RWPE2 (cell line): ENCODE data around the gene SEMA4D.

ENCODE experiments used
- ATAC-seq: fragments of 200-7000 bp; cut with Tn5 transposase; 3 replicates; pipeline ENCODE4 v1.9.1; 2021; ENCODE audit warnings: low read depth
- DNase-seq: peaks from one replicate; pipeline ENCODE4 v3.0.0-alpha.2; 2020; ENCODE audit warnings: low spot score
- H3K27ac ChIP-seq: fragments of 450-650 bp; 2 replicates; pipeline ENCODE4 v1.5.1; 2017; ENCODE audit warnings: mild to moderate bottlenecking; ENCODE audit not compliant: poor library complexity, severe bottlenecking
- H3K27me3 ChIP-seq: fragments of 250-450 bp; sonication (Bioruptor Pico); 2 replicates; pipeline ENCODE4 v1.5.1; 2021; ENCODE audit warnings: mild to moderate bottlenecking, moderate library complexity; ENCODE audit not compliant: insufficient read depth, poor library complexity, severe bottlenecking
- H3K36me3 ChIP-seq: fragments of 250-450 bp; sonication (Bioruptor Pico); 2 replicates; pipeline ENCODE4 v1.5.1; 2020; ENCODE audit warnings: low read depth, mild to moderate bottlenecking, moderate library complexity
- H3K4me1 ChIP-seq: fragments of 250-450 bp; sonication (Bioruptor Pico); 2 replicates; pipeline ENCODE4 v1.5.1; 2021; ENCODE audit warnings: mild to moderate bottlenecking, moderate library complexity; ENCODE audit not compliant: insufficient read depth, poor library complexity, severe bottlenecking
- H3K4me3 ChIP-seq: fragments of 250-450 bp; sonication (Bioruptor Pico); 2 replicates; pipeline ENCODE4 v1.5.1; 2021; ENCODE audit warnings: mild to moderate bottlenecking, moderate library complexity; ENCODE audit not compliant: severe bottlenecking
- H3K9me3 ChIP-seq: fragments of 250-450 bp; sonication (Bioruptor Pico); 2 replicates; pipeline ENCODE4 v1.5.1; 2021; ENCODE audit warnings: mild to moderate bottlenecking, moderate library complexity; ENCODE audit not compliant: severe bottlenecking
- TF ChIP-seq, protein P1 (sequence below): fragments of 450-650 bp; IDR thresholded peaks from one replicate; pipeline ENCODE4 v1.5.1; 2017; ENCODE audit warnings: mild to moderate bottlenecking, moderate library complexity; ENCODE audit not compliant: poor library complexity, severe bottlenecking

SEMA4D gene, protein sequence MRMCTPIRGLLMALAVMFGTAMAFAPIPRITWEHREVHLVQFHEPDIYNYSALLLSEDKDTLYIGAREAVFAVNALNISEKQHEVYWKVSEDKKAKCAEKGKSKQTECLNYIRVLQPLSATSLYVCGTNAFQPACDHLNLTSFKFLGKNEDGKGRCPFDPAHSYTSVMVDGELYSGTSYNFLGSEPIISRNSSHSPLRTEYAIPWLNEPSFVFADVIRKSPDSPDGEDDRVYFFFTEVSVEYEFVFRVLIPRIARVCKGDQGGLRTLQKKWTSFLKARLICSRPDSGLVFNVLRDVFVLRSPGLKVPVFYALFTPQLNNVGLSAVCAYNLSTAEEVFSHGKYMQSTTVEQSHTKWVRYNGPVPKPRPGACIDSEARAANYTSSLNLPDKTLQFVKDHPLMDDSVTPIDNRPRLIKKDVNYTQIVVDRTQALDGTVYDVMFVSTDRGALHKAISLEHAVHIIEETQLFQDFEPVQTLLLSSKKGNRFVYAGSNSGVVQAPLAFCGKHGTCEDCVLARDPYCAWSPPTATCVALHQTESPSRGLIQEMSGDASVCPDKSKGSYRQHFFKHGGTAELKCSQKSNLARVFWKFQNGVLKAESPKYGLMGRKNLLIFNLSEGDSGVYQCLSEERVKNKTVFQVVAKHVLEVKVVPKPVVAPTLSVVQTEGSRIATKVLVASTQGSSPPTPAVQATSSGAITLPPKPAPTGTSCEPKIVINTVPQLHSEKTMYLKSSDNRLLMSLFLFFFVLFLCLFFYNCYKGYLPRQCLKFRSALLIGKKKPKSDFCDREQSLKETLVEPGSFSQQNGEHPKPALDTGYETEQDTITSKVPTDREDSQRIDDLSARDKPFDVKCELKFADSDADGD

DNA sequence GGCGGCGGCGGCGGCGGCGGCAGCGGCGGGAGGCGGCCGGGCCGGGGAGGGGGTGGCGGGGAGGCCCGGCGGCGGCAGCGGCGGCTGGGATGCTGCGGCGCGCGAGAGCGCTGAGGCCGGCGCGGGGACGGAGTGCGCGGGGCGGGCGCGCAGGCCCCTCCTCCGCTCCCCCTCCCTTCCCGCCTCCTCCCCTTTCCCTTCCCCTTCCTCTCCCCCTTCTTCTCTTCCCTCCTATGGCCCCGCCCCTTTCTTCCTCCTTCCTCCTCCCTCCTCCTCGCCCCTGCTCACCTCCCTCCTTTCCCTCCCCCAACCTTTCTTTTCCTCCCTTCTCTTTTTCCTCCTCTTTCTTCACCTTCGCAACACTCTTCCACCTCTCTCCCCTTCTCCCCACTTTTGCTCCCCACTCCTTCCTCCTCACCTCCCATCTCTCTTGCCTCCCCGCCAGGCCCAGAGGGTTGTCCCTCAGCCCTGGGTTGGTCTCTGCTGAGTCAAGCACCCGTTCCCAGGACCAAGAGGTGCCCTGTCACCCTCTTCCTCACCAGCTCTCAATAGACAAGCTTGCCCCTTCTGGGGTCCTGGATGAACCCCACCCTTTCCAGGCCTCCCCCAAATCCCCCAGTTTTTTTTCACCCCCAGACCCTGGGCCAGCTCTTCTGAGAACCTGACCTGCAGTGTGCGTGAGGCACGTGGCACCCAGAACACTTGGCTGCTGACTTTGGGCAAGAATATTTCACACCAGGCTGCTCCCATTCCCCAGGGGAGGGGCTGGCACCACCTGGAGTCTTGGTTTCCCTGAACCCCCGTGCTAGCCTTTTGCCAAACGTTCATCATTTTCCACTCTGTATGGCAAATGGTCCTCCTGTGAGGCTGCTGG is at the start of gene SEMA4D:
SEMA4D (minus strand) TSS at position 136 of the 874 bp plus-strand sequence. CDS start 92,657 bp downstream, outside the sequence.
- H3K4me1 ChIP-seq = no peaks in the 10 kb centered on the region
- DNase-seq (no peak), ATAC-seq (peak; percentile 73)
- TF ChIP-seq, protein P1, sequence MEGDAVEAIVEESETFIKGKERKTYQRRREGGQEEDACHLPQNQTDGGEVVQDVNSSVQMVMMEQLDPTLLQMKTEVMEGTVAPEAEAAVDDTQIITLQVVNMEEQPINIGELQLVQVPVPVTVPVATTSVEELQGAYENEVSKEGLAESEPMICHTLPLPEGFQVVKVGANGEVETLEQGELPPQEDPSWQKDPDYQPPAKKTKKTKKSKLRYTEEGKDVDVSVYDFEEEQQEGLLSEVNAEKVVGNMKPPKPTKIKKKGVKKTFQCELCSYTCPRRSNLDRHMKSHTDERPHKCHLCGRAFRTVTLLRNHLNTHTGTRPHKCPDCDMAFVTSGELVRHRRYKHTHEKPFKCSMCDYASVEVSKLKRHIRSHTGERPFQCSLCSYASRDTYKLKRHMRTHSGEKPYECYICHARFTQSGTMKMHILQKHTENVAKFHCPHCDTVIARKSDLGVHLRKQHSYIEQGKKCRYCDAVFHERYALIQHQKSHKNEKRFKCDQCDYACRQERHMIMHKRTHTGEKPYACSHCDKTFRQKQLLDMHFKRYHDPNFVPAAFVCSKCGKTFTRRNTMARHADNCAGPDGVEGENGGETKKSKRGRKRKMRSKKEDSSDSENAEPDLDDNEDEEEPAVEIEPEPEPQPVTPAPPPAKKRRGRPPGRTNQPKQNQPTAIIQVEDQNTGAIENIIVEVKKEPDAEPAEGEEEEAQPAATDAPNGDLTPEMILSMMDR = no peak
- peak within 1 kb of the TSS; percentile 89 for H3K4me3 ChIP-seq
- H3K27me3 ChIP-seq = no peaks in the 10 kb centered on the region
- no peaks in the 10 kb centered on the region for H3K36me3 ChIP-seq
- H3K9me3 ChIP-seq = no peaks in the 10 kb centered on the region
- no peak within 1 kb of the TSS for H3K27ac ChIP-seq

DNA sequence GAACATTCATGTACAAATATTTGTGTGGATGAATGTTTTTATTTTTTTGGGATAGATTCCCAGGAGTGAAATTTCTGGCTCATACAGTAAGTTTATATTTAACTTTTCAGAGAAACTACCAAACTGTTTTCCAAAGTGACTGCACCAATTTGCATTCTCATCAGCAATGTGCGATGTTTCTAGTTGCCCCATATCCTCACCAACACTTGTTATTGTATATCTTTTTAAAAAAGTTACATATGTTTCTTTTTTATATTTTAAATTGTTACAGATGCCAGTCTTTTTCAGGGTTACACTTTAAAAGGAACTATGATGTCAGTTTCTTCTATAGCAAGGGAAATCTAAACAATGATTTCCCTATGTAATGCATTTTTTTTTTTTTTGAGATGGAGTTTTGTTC is 49.1 kb upstream of the SEMA4D start:
- H3K9me3 ChIP-seq = peaks cover 5% of the 10 kb centered on the region
- TF ChIP-seq, protein P1 = no peak
- no peak overlapping the region for H3K4me3 ChIP-seq
- H3K36me3 ChIP-seq = no peaks in the 10 kb centered on the region
- H3K4me1 ChIP-seq = no peaks in the 10 kb centered on the region
- no peak overlapping the region for H3K27ac ChIP-seq
- DNase-seq = no peak
- no peak for ATAC-seq
- H3K27me3 ChIP-seq = no peaks in the 10 kb centered on the region

DNA sequence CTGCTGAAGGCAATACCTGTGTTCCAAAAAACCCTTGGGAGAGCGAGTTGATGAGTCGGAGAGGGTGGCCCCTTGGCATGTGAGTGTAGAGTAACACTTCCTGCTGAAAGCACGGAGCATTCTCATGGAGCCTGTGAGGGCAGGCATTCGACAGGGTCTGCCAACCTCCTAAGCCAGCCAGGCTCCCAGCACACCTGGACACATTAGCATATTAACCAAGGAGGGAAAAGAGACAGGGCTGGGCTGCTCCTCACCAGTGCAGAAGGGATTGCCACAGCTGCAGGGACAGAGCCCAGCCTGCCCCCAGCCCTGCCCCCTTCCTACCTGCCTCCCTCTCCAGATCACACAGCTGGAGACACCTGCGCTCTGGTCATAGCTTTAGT is 46.4 kb upstream of the SEMA4D start:
- Histone ChIP-seq H3K27me3 (no peaks in the 10 kb centered on the region), H3K4me1 (no peaks in the 10 kb centered on the region), H3K36me3 (no peaks in the 10 kb centered on the region), H3K9me3 (peaks cover 5% of the 10 kb centered on the region), H3K27ac (no peak overlapping the region), H3K4me3 (no peak overlapping the region)
- ATAC-seq (peak; percentile 38; the same call in 2 of the 3 replicates), DNase-seq (no peak)
- TF ChIP-seq, protein P1 = no peak

DNA sequence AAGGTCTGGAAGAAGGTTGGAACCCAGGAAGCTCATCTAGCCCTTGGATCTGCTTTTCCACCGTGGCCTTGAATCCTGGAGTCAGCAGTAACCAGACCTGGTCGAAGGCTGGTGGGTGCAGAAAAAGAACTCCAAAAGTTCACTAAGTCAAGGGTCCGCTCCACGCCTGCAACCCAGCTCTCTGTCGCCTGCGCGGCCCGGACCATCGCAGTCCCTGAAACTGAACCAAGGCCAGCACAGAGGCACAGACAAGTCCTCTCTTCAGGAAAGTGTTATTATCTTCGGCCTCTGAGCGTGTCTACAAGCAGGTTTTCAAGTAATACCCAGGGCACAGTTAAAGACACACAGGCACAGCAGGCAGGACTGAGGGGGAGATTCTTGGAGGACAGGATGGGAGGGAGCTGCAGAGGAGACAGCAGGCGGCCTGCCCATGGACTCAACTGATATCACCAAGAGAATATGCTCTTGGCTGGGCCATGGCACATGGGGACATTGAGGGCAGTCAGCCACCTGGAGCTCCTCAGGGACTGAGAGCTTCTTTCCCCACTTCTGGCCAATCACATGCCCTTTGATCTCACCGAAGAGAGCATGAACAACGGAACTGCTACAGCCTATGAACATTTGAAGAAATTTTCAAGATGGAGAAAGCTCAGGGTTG is 45.8 kb upstream of the SEMA4D start:
- Histone ChIP-seq H3K4me1 (no peaks in the 10 kb centered on the region), H3K36me3 (no peaks in the 10 kb centered on the region), H3K27me3 (no peaks in the 10 kb centered on the region), H3K4me3 (no peak overlapping the region), H3K9me3 (peaks cover 5% of the 10 kb centered on the region), H3K27ac (no peak overlapping the region)
- no peak for ATAC-seq
- no peak for DNase-seq
- TF ChIP-seq, protein P1 = no peak
